HuH-7 (cell line): ENCODE measurements around the gene GPRIN3.

ENCODE experiments used
- DNase-seq: peaks from one replicate; pipeline ENCODE4 v3.0.0; 2011; ENCODE audit warnings: low spot score

Gene GPRIN3

DNA sequence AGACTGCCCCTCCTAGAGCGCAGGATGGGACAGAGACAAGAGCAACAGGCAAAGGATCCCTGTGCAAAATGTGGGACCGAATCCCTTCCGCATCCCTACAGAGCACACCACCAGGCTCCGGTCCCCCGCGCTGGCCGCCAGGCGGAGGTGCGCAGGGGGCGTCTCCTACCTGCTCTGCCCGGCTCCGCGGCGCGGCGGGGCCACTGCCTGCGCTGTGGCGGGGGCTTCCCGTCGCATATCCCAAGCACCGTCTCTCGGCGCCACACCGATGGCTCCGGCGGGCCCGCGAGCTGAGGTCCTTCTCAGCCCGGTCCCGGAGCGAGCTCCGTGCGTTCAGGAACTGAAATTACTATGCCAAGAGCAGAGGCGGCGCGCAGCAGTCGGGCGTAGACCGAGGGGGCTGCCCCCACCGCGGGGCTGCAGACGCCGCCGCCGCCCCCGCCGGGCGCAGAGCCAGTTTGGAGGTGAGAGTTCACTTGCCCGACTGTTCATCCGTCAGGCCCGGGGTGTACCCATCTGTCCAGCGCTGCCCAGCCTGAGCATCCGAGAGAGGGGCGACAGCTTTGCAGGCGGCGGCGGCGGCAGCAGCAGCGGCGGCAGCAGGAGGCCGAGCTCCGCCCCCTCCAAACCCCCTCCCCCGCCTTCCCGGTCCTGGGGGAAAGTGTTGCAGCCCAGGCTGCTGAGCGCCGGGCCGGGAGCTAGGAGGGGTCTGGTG is at the start of gene GPRIN3:
Gene GPRIN3, minus strand, starts transcription at position 355 of the 715 bp plus-strand sequence. CDS start 57,690 bp downstream, outside the sequence.
- peak; percentile 59 for DNase-seq

- DNase-seq, result no peak
Observed at GRCh38 chr4:89357340-89357739, 49.7 kb upstream of the GPRIN3 start.

GRCh38 chr4:89356086-89356485 is 48.5 kb upstream of the GPRIN3 start:
- no peak for DNase-seq

DNA sequence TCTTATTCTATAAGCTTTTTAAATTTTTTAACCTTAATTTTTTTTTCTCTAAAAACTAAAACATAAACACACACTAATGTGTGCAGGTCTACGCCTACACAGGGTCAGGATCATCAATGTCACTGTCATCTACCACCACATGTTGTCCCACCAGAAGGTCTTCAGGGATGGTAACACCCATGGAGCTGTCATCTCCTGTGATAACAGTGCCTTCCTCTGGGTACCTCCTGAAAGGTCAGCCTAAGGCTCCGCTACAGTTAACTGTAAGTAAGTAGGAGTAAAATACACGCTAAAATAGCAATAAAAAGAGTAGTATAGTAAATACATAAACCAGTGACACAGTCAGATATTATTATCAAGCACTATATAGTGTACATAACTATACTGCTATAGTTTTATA is 45.9 kb upstream of the GPRIN3 start:
- DNase-seq, result no peak

GRCh38 chr4:89352541-89352940 is 44.9 kb upstream of the GPRIN3 start:
- no peak for DNase-seq

GRCh38 chr4:89351201-89351600 is 43.6 kb upstream of the GPRIN3 start:
- DNase-seq, result no peak

- DNase-seq, result no peak
Observed at GRCh38 chr4:89347363-89348025, 39.9 kb upstream of the GPRIN3 start.

GRCh38 chr4:89344571-89344970 is 37.0 kb upstream of the GPRIN3 start:
- no peak for DNase-seq

DNA sequence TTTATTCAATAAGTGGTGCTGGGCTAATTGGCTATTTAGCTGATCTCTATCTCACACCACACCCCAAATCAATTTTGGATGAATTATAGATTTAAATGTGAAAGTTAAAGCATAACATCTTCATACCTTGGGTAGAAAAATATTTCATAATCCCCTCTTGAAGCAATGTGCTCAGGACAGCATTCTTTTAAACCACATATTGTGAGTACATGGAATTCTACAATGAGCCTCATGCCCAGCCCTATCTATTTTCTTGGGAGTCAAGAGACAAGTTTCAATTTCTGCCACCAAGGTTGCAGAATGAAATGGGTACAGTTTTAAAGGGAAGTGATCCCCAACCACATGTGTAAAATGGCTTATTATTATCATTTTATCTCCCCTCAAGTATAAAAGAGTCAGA is 30.6 kb upstream of the GPRIN3 start:
- no peak for DNase-seq

GRCh38 chr4:89337681-89338080 is 30.1 kb upstream of the GPRIN3 start:
- DNase-seq, result no peak

GRCh38 chr4:89336818-89337420 is 29.3 kb upstream of the GPRIN3 start:
- DNase-seq, result no peak

DNA sequence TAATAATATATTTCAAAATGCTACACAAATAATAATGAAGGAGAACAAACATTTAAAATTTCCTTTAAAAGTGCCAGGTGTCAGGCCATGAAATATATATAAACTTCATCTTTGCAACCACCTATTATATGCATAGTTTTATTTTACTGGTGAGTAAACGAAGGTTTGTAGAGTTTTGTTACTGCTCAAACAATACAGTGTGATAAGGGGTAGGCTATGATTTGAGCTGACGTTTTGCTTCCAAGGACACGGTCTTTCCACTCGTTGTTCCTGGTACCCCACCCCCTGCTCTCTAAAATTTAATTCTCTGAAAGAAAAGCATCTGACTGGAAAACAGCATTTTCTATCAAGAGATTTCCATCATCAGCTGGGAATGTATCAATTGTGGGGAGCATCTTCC is 27.2 kb upstream of the GPRIN3 start:
- DNase-seq, result no peak

DNA sequence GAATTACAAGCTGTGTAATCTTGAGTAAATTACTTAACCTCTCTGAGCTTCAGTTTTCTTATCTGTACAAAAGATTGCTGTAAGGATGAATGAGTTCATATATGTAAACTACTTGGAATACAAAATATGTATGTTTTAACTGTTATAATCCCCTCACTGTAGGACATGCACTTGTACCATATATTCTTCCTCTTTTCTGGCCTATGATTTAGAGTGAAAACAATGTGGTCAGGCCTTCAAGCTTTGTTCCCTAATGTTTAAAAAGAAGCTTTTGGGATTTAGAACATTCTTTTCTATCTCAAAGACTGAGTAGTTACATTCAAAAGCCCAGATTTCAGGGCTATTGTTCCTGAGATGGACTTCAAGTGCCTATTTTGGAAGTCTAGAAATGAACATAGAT is 26.7 kb upstream of the GPRIN3 start:
- no peak for DNase-seq

DNA sequence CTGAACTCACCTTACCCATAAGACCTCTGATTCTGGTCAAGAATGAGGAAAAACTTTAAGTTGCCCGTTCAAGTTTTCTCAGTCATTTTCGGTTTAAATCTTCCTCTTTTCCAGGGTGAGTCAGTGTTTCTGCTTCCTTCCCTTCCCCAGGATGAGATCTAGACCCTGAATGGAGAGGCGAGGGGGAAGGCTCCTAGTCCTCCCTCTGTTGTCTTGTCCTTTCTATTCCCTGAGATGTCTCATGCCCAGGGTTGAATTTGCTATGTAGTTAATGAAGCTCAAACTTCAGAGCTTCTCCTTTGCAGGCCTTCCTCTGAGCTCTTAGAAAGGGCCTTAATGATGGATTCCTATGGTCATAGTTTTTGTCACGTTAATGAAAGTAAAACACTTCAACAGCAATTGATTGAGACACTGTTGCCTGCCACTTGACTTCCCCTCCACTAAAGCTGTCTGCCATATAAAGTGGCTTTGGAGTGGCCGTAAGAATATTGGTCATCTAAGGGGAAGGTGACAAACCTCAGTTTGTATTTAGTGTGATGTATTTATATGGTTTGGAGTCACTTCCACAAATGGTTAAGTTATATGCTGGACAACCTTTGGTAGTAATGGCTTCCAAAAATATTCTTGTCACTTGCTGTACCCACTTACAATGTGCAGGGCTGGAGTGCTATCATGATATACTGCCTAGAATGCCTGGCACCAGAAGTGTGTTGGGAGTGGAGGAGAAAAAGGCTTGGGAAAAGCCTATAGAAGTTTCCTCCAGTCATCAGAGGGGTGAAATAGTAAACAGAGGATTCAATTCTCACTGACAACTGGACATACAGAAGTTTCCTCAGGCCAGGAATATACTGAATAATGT is 24.3 kb upstream of the GPRIN3 start:
- no peak for DNase-seq

DNA sequence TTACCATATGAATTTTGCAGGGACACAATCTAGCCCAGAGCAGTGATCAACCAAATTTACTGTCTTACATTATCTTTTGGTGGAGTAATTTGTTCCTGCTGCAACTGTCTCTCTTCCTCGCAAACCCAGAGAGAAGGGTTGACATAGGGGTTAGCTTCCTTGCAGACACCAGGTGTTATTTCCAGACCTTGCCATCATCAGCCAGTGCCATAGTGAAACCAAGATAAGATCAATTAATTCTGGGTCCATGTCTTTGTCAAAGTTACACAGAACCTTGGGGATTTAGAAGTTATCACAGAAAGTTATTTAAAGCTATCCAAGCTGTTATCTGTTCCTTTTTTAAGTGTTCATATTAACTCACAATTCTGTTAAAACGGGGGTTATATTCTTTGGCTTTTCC is 23.6 kb upstream of the GPRIN3 start:
- DNase-seq, result no peak

DNA sequence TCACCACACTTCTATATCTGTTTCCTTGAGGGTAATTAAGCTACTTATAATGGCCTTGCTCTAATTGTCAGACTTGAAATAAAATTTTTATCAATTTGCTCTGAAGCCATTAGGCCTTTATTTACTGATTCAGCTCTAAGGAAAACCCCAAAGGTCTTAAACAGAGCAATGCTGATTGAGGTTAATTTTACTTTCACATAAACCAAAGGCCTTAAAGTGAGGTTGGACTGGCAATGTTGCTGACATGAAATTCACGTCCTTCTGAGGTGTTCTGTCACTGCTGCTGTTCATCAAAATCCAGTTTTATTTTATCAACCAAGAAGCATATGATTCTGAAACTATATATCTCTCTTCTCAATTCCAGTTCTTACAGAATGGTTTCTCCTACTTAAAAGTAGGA is 21.7 kb upstream of the GPRIN3 start:
- no peak for DNase-seq

DNA sequence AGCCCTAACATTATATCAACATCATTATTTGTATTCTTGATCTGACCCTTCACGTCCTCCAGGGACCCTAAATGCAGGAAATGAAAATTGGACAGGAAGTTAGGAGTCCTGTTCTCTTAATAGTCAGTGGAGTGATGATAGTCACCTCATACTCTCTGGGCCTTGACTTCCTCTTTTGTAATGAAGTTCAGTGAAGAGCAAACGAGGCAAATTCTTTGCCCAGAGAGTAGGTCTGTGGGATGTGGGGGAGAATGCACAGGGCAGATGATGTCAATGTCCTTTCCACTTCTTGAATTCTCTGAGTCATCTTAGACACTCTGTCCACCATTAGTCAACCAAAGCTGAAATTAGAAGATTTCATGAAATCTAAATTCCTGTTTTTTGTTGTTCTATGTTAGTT is 17.1 kb upstream of the GPRIN3 start:
- DNase-seq, result no peak

DNA sequence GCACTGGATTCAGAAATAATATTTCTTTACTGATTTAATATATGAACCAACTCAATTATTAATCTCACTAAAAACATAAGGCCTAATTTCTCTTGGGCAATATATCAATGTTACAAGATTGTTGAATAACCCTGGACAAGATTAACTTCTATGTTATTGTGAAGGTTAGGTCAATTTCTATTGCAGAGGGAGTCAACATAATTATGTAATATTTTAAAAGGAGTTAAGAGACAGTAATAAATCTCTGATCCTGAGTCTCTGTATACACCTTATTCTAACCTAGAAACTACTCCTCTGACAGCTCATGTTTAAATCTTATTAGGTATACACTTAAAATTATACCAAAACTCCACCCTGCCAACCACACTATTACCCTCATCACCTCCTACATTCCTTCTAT is 15.1 kb upstream of the GPRIN3 start:
- DNase-seq, result no peak

DNA sequence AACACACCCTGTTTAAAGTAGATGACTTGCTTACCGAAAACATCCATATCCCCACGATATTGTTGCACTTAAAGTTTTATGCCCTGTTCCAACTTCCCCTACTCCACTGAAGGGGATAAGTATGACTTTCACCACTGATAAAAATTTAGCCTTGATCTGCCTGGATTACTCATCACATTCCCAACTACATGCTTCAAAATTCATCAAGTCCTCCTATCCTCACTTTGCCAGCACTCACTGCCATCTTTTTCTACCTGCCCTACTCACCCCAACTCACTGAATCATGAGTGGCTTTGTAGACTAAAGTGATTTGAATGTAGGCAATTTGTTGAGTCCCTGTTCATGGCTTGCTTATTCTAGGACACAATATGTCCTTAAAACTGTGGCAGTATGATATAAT is 12.2 kb upstream of the GPRIN3 start:
- no peak for DNase-seq

- DNase-seq, result no peak
Observed at GRCh38 chr4:89316931-89317366, 9.3 kb upstream of the GPRIN3 start.

DNA sequence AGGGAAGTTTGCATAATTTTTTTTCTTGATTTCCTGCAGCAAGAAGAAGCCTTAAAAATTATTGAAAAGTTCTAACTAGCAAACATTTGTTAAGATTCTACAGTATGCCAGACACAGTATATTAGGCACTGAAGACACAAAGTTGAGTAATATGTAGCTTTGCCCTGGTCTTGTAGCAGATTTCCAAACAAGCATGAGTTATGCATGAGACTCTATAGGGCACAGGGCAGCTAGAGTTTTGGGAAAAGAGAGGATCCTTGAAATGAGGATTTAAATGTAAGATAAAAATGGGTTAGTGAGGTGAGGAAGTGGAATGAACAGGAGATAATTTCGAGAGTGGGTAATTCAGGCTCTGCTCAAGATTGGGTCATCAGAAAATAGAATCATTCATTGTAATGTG is 8.6 kb upstream of the GPRIN3 start:
- DNase-seq, result no peak

DNA sequence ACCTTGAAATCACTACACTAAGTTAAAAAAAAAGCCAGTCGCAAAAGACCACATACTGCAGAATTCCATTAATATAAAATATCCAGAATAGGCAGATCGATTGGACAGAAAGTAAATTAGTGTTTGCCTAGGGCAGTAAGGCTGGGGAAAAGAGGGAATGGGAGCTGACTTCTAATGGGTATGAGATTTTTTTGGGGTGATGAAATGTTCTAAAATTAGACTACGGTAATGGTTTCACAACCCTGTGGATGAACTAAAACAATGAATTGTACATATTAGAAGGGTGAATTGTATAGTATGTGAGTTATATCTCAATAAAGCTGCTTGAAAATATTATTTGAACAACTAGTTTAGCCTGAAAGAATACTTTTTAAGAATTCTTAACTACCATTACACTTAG is 6.7 kb upstream of the GPRIN3 start:
- DNase-seq, result no peak

DNA sequence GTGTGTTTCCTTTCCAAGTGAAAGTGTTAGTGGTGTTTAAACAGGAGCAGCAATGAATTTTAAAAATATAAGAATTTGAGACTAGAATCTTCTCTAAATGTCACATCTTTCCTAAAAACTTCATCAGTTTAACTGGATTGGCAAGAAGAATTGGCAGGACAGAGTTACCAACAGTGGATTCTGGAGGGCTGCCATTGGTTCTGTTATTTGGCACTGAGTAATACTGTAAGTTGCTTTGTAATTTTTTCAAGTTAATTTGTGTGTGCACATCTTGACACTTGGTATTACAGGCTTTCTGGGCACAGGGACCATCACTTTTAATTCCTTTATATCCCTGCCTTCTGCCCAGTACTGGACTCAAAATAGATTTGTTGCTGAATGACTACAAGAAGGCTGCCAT is 4.5 kb upstream of the GPRIN3 start:
- no peak for DNase-seq
